ENCODE results near the gene HMGCR. TPM values are rescaled to one million over a fixed set of nuclear protein-coding genes. Genes with fewer than 3 reads are reported as not detected.

HMGCR gene
- total and polyA plus RNA-seq, 9 of the 15 experiments (the other 6 are each of a cell fraction or from before 2014, with no cell fraction given) = 29.5 to 155 (median 61.5) TPM

GRCh38 chr5:75336615-75337336 is at the start of gene HMGCR (continued):
- TF ChIP-seq IRF1 (CRISPR knock-in tag; IDR thresholded peaks at IDR 0.05; ENCODE audit: borderline replicate concordance) = no peak
- TF ChIP-seq NR4A1 (CRISPR knock-in tag; IDR thresholded peaks at IDR 0.05) = no peak
- TF ChIP-seq NR4A1 (tag; IDR thresholded peaks at IDR 0.05) = no peak
- TF ChIP-seq ZBTB1 (CRISPR knock-in tag; IDR thresholded peaks at IDR 0.05; ENCODE audit: borderline replicate concordance, low read depth) = no peak
- TF ChIP-seq RBM22 (IDR thresholded peaks at IDR 0.05; ENCODE audit: low read depth, low read length, poor library complexity, severe bottlenecking) = peak; percentile 53
- peak; percentile 65; the same call in 1 of the 2 replicates for TF ChIP-seq NR2C1 (IDR thresholded peaks at IDR 0.05)
- TF ChIP-seq NR2C1 (tag; IDR thresholded peaks at IDR 0.05) = 0 out of 2 replicates have a peak, but pooled peaks have one; percentile 34
- no peak for TF ChIP-seq GABPB1 (CRISPR knock-in tag; IDR thresholded peaks at IDR 0.05)
- TF ChIP-seq ZKSCAN1 (IDR thresholded peaks at IDR 0.05; ENCODE audit: low read depth, low read length) = no peak; the same call in 1 of the 2 replicates
- no peak for TF ChIP-seq FOXO4 (CRISPR knock-in tag; IDR thresholded peaks at IDR 0.05)
- no peak for TF ChIP-seq ZNF347 (CRISPR knock-in tag; IDR thresholded peaks at IDR 0.05; ENCODE audit: low read depth)
- peak; percentile 93 for TF ChIP-seq CHAMP1 (IDR thresholded peaks at IDR 0.05)
- no peak for TF ChIP-seq RBM34 (IDR thresholded peaks at IDR 0.05; ENCODE audit: borderline replicate concordance, insufficient read depth, low read length)
- no peak for TF ChIP-seq THAP7 (CRISPR knock-in tag; IDR thresholded peaks at IDR 0.05)
- TF ChIP-seq SNIP1 (IDR thresholded peaks at IDR 0.05; ENCODE audit: low read depth) = no peak
- TF ChIP-seq RFX5 (IDR thresholded peaks at IDR 0.05; ENCODE audit: low read depth, low read length) = peak; percentile 66; the same call in 1 of the 2 replicates
- no peak; the same call in 1 of the 2 replicates for TF ChIP-seq ZBTB7A (IDR thresholded peaks at IDR 0.05; ENCODE audit: borderline replicate concordance, control insufficient read depth, low read depth, low read length)
- no peak for TF ChIP-seq E2F8 (IDR thresholded peaks at IDR 0.05; ENCODE audit: low read depth, partially characterized antibody)
- TF ChIP-seq HDGF (IDR thresholded peaks at IDR 0.05) = 0 out of 2 replicates have a peak, but pooled peaks have one; percentile 57
- TF ChIP-seq SREBF1 (IDR thresholded peaks at IDR 0.05; ENCODE audit: borderline replicate concordance, low read depth, low read length) = peak; percentile 91

Measured in K562 (cell line).